ENCODE measurements around the gene SPATA6L.

GRCh38 chr9:4575997-4576396 lies 90.3 kb downstream of the SPATA6L start:
- TF ChIP-seq CTCF (conservative IDR thresholded peaks at IDR 0.05 in 1 of 2, IDR thresholded peaks at IDR 0.05 in 1 of 2; ENCODE audit: extremely low read depth in 1 of 2, insufficient read depth in 1 of 2, low read depth in 1 of 2, low read length in 2 of 2) (no peak), EZH2 (IDR thresholded peaks at IDR 0.05; ENCODE audit: borderline replicate concordance, low read length) (no peak)

Measured in mammary epithelial cell (primary cell).